HG03520 (cell line): Measurements from ENCODE around the gene SCAMP3.
"Not testable (repeated sequence)": the region's sequence is repeated elsewhere in the genome, so short reads cannot be mapped to it uniquely, and the experiment has no call there.

Experiments used
- ATAC-seq: cut with Tn5 transposase; IDR thresholded peaks from one replicate; pipeline ENCODE4 v1.9.1; 2021; ENCODE audit warnings: mild to moderate bottlenecking, moderate library complexity; ENCODE audit not compliant: unreplicated experiment

SCAMP3 gene

DNA sequence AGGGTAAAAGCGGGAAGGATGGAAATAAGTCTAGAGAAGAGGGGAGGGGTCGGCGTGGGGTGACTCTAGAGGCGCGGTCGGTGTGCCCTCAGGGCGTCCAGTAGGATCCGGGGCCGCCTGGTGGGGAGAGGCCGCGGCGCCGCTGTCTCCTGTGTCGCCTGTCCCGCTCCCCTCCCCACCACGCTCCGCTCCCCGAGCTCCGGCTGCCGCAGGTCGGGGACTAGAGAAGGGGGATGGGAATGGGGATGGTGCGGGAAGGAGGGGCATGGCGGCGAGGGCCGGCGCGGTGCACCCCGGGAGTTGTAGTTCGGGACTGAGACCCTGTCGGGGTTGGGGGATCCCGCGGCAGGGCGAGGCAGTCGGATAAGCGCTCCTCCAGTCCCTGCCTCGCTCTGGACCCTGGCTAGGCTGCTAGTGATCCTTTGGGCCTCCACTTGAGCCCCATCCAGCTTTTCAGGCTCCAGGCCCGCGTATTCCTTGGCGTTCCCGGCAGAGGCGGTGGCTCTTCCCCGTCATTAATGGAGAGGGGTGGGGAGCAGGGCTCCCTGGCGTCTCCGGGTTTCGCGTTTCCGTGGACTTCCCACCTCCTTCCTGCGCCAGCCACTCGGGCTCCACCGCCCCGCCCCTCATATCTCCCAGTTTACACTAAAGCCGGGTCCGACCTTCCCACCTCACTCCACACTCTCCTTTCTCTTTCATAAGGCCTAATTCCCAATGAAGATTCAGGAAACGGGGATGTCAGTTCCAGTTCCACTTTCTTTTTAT, 6.7 kb downstream of the SCAMP3 start, which contains the start of gene ENTREP3:
Gene ENTREP3, minus strand, starts transcription at position 241 of the 765 bp plus-strand sequence. CDS start 606 bp downstream, outside the sequence.
- no peak for ATAC-seq

DNA sequence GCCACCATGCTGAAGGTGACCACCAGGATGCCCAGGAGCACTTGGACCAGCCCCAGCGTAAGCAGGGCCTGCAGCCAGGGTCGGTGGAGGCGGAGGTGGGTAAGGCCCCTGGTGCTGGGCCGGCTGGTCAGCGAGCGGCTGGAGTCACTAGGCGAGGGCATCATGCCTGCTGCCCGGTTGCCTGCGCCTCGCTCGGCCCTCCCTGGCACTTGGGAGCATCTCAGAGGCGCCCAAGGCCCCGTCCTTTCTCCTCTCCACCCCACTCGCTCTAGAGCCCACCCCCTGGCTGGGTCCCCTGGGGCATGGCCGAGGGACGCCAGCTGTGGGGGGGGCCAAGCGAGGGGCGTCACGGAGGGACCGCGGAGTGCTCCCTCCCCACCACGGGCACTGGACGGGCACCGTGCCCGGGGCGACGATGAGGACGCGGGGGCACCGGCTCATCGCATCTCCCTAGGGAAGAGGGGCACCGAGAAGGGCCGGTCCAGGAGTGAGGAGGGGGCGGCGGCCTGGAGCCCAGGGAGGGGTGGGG, 7.4 kb downstream of the SCAMP3 start:
- ATAC-seq: no peak

DNA sequence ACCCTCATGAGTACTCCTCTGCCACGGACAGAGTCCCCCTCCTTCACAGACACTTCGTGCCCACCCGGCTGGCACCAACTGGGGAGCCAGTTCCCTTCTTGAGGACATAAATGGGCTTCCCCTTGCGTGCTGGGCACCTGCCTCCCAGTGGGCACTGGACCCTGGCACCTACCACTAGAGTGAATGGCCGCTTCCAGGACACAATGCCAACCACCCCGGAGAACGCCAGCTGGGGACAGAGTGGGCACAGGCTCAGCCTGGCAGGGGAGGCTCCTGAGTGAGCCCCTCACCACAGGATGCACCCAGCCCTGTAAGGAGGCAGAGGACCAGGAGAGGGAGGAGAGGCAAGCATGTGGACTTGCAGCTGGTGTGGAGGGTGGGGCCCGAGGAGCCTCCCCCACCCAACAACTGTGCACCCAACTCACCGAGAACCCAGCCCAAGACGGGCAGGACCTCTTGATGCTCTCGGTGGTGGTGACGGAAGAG, 7.9 kb downstream of the SCAMP3 start:
- ATAC-seq: no peak

DNA sequence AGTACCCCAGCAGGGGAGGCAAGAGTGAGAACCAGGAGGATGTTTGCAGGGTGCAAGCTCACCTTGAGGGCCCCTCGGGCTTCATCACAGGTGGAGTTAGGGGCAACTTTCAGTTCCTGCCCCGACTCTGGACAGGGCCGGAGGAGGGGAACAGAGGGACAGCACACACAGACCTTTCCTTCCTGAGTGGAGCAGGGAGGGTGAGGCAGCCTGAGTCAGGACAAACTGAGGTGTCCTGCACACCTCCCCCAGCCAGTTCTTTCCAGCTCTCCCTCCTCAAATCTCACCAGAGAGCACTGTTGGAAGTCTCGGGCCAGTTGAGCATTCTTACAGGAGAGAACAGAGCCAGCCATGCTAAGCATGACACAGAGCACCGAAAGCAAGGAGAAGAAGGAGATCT, 8.4 kb downstream of the SCAMP3 start:
- no peak for ATAC-seq

DNA sequence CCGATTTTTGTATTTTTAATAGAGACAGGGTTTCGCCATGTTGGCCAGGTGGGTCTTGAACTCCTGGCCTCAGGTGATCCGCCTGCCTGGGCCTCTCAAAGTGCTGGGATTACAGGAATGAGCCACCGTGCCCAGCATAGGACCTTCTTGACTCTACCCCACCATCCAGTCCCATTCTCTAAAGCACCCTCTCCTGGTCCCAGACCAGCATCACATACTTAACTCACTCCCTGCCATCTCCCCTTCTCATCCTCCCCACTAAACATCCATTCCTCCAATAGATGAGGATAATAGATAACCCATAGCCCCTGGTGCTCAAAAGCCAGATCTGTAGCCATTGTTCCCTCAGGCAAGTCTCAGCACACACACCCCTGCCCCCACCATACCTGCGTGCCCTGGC, 9.0 kb downstream of the SCAMP3 start:
- no peak for ATAC-seq

DNA sequence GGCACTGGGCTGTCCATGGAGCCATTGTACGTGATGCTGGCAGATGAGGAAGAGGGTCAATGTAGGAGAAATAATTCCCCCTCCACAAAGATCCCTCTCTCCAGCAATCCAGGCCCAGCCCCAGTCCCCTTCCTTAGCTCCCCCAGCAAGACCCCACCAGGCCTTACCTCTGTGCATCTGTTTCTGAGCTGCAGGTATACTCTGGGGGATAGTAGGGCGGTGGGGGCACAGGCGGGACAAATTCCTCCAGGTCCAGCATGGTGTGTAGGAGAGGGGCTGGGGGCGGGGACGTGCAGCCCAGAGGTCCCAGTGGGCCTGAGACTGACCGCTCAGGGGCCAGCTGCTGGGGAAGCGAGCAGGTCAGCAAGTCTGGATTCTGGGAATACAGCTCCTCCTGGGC, 10.6 kb downstream of the SCAMP3 start:
- ATAC-seq: no peak

DNA sequence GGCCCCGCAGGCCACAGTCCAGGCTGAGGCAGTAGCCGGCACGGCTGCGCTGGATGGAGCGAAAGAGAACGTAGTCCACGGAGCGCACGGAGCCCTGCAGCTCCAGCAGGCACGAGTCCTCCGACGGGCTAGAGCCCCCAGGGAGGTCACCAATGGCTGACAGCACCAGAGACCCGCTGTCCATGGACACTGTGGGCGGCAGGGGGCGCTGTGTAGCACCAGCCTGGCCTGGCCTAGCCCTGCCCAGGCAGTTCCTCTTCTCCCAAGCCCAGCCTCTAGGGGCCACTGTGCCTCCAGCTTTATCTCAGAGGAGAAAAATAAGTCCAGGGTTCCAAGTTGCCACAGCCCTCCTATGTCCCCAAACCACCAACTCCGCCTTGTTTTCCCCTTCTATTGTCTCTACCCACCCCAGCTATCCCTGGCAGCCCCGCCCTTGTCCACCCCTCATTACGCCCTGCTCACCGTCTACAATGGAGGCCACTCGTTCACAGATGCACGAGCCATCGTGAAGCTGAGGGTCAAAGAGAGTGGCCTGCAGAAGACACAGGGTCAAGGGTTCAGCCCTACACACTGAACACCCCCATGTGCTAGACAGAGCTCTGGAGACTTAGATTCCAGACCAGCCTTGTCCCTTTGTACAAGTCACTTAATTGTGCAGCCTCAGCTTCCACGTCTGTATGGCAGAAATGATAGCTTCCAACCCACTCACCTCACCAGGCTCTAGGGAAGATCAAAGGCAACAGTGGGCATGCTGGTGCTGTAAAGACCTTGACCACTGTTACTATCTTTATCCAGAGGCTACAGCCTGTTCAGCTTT, 11.3 kb downstream of the SCAMP3 start:
- peak; percentile 78 for ATAC-seq

DNA sequence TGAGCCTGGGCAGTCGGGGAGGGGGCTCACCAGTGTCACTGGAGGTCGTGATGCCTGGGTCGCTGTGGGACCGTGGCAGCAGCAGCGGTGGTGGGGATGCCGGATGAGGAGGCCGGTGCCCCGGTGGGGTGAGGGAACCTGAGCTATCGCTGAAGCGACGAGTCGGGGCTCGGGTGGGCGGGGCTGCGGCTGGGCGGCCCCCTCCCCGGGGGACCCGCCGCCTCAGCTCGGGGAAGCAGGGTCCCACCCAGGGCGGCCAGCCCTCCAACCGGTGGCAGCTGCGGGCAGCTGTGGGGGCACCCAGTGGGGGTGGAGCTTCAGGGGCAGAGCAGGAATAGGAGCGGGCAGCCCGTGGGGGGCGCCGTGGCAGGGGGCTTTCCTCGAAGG, 11.9 kb downstream of the SCAMP3 start:
- ATAC-seq: peak; percentile 9

DNA sequence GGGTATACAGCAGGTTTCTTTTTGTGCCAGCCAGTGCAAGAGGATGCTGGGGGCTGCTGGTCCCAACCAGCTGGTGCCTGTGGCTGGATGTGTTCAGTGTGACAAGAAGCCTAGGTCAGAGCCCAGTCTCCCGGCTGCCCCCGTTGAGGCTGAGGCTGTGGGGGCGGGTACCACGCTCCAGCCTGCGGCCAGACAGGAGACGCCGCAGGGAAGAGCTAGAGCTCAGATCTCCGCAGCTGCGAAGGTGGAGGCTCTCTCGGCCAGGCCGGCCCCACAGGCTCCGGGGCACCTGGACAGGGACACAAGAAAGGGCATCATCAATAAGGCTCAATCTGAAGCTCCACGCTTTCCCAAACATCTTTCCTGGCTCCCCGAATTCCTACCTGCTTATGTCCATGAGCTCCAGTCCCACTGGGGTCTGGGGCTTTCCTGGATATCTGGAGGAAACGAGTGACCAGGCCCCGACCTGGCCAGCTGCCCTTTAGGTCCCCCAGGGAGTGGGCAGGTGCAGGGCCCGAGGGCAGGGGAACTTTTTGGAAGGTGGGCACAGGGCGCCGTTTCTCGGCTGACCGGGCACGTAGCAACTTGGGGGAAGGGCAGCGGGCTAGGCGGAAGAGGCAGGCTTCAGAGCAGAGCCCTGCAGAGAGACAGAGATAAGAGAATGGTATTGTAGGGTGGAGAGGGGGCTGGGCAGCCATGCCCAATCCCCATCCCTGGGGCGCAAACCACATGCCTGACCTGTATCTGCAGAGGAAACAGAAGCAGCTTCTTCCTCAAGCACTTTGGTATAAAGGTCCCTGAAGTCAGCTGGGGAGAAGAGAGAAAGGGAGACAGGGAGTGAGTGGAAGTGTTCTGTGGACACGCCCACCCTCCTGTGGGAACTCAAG, 14.2 kb downstream of the SCAMP3 start:
- no peak for ATAC-seq

DNA sequence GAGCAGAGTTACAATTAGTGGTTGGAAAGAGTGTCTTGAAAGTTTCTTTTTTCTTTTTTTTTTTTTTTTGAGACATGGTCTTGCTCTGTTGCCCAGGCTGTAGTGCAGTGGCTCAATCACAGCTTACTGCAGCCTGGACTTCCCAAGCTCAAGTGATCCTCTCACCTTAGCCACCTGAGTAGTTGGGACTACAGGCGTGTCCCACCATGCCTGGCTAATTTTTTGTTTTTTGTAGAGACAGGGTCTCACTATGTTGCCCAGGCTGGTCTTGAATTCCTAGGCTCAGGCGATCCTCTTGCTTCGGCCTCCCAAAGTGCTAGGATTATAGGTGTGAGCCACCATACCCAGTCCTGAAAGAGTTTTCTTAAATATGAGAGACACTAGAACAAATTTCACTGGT, 15.4 kb downstream of the SCAMP3 start:
- ATAC-seq: not testable (repeated sequence)

DNA sequence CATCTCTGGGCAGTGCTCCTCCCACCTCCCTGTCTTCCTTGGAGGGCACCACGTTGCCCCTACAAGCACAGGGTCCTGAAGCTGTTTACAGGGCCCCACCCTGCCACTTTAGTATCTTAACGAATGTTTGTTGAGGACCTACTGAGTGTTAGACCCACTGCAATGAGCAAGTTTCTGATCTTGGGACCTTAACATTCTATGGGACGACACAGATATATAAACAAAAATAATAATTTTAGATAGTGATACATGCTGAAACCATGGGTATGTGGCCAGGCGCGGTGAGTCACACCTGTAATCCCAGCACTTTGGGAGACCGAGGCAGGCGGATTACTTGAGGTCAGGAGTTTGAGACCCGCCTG, 17.0 kb downstream of the SCAMP3 start:
- no peak for ATAC-seq

DNA sequence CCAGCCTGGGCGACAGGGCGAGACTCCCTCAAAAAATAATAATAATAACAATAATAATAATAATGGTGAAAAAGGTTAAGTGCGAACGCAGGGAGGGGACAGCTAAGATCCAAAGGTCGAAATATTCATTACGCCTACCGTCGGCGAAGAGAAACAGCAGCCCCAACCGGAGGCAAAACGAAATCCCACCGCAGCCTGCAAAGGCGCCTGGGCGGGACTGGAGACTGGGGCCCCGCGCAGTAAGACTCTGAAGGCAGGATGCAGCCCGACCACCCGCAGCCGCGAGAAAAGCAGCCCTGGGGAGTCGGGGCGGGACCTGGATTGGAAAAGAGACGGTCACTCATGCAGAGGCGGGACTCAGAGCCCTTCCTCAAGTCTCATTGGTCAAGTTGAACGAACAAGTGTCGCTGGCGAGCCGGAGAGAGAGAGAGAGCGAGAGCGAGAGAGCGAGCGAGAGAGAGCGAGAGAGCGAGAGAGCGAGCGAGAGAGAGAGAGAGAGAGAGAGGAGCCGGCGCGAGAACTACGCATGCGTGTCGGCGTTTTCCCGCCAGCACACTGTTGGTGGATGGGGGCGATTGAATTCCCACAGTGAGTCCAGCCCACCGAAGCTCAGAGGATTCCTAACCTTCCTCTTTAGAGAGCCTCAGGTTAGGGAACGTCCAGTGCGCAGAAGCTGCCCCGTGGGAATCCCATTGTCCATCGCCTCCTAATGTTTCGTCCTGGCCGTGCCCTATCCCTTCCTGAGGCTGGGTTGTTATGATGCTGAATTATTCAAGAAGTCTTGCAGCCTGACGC, 17.6 kb downstream of the SCAMP3 start:
- ATAC-seq: peak; percentile 78

DNA sequence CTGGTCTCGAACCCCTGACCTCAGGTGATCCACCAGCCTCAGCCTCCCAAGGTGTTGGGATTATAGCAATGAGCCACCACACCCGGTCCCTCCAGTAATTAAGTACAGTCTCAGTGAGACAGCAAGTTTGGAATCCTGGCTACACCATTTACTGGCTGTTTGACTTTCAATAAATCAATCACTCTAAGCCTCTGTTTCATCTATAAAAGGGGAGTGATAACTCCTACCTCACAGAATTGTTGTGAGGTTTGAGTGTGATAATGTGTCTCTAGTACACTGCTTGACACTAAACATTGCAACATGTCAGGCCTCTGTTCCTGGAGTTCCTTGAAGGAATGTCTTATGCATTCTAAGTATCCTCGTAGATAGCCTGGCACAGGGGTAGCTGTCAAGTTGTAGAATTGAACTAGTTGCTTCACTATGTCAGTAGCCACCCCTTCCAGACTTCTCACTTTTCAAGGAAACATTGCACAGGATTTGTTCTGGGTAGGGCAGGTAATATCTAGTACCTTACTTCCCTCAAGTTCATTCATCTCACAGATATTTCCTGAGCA, 19.3 kb downstream of the SCAMP3 start:
- no peak for ATAC-seq

DNA sequence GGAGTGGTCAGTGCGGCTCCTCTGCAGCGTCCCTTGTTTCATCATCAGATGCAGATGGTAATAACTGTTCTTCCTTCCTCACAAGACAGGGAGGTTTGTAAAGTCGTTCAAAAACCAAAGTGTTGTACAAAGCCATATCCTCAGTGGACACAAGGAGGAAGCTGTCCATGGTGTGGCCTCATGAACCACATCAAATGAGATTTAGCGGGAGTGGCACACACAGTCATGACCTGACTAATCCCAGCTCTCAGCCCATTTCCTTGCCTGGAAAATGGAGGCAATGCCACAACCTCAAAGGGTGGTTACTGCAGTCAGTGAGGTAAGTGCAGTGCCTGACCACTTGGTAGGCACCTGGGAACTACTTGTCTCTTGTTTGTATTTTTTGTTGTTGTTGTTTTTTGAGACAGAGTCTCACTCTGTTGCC, 20.3 kb downstream of the SCAMP3 start:
- no peak for ATAC-seq

DNA sequence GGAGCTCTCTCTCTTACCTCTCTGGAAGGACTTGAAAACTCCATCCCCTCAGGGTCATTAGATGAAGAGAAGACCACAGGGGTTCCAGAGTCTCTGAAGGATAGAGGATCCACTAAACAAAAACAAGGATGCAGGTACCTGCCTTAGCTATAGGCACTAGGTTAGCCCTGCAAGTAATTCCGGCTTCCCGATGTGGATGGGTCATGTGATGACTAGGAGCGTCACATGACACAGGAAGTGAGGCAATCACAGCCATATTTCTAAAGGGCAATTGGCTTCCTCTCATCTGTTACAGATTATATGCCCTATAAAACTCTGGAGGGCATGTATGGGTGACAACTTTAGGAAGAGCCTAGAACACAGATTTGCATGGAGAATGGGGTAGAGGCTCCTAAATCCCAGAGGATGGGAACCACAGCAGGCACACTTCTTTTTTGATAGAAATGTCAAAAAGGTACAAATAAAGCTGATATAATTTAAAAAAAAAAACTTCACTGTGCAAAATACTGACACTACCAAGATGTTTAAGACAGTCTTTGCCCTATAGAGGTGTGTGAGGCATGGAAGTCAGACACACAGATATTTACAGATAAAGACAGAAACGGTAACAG, 21.0 kb downstream of the SCAMP3 start:
- ATAC-seq: no peak

DNA sequence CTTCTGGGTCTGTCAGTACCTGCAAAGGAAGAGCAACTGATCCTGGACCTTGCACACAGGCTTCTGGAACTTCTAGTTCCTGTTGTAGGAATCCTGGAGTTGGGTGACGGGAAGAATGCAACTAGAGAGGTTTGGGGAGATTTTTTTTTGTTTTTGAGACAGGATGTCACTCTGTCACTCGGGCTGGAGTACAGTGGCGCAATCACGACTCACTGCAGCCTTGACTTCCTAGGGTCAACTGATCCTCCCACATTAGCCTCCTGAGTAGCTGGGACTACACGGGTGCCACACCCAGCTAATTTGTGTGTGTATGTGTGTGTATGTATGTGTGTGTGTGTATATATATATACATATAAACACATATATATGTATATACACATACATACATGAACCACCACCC, 25.7 kb downstream of the SCAMP3 start:
- no peak for ATAC-seq

DNA sequence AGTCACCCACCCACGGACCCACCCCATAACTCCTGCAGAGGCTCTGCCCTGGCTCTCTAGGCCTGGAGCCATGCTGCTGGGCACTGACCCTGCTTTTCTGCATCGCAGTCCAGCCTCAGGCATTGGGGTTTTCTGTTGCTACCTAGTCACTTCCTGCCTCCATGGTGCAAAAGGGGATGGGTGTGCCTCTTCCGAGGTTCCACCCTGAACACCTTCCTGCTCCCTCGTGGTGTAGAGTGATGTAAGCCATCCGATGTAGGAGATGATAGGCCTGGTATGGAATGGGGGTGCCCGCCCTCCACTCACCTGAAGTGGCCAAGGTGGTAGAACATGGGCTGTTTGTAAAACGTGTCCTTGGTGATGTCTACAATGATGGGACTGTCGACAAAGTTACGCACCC, 26.8 kb downstream of the SCAMP3 start:
- ATAC-seq: not testable (repeated sequence)

DNA sequence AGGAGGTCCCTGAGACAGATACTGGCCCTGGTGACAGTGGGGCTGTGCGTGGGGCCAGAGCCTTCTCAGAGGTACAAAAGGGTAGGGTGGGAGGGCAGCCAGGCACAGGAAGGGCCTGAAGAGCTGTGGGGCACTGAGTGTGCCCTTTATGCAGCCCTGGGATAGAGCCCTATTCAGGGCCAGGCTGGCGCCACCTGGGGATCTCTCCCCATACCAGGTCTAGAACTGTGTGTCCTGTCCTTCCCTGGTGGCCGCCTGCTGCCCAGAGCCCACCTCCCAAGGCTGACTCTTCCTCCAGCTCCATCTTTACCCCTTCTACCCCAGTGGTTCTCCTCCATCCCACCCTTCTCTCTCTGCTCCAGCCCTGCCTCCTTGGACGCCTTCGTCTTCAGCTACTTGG, 28.7 kb downstream of the SCAMP3 start:
- not testable (repeated sequence) for ATAC-seq
